Pancreas (tissue), 10 donors: ENCODE measurements around the gene OR6P1. TPM values are rescaled to one million over a fixed set of nuclear protein-coding genes. Genes with fewer than 3 reads are reported as not detected.

Experiments
- ATAC-seq, 4 donors: fragments of 200-7000 bp; cut with Tn5 transposase; one replicate each; pipeline versions ENCODE4 v1.8.0 to v1.9.1; 2020; ENCODE audit warnings: mild to moderate bottlenecking in 4 of 4, moderate library complexity in 4 of 4
- DNase-seq, 6 donors: peaks; one replicate each; pipeline ENCODE4 v3.0.0-alpha.2; 2020
- FAIRE-seq: peaks from 2 replicates; lab custom pipeline; 2012; peaks lifted over from hg19 to GRCh38; lab: Jason Lieb, UNC
- H3K27ac ChIP-seq, 4 donors: fragments of 200-600 bp; sonication (generic); 1 replicate in 3 of 4; 2 replicates in 1 of 4; pipeline versions ENCODE4 v1.5.0 to v1.8.0; 2020
- H3K27me3 ChIP-seq, 4 donors: fragments of 200-600 bp; one replicate each; pipeline ENCODE4 v1.8.0; 2021
- H3K36me3 ChIP-seq, 3 donors: fragments of 200-600 bp; sonication (generic) in 1 of 3; one replicate each; pipeline versions ENCODE4 v1.5.0 to v1.8.0; 2020 to 2021
- H3K4me1 ChIP-seq, 3 donors: fragments of 200-600 bp; one replicate each; pipeline ENCODE4 v1.8.0; 2021
- H3K4me3 ChIP-seq, 4 donors: fragments of 200-600 bp; sonication (generic) in 2 of 4; one replicate each; pipeline versions ENCODE4 v1.5.0 to v1.8.0; 2020 to 2021
- H3K9me3 ChIP-seq, 4 donors: fragments of 200-600 bp; one replicate each; pipeline ENCODE4 v1.8.0; 2021
- CTCF ChIP-seq, 4 donors: fragments of 200-600 bp; sonication (generic) in 3 of 4; IDR thresholded peaks; one replicate each; pipeline versions ENCODE4 v1.5.0 to v1.8.0; 2021; ENCODE audit warnings: antibody characterized with exemption in 4 of 4
- WGBS, 2 donors: extraction: QIAGEN DNeasy Blood & Tissue Kit; methylation state at CpG; one replicate each; pipeline ENCODE4 v1.1.7; 2013; 5-methylcytosine and 5-hydroxymethylcytosine counted together
- intact Hi-C, 3 donors: fragments of 100-400 bp; cut with DNase I; formaldehyde crosslinking; loops; one replicate each; pipeline versions ENCODE4 v1.11.1 to v1.14.2; 2022
- polyA plus RNA-seq, 2 donors: library from polyadenylated mRNA; stranded (reverse); fragments of 200-250 nt; gene quantifications; one replicate each; pipeline ENCODE4 v1.2.3, GENCODE V29; 2013
- total RNA-seq, 6 donors: library from RNA; stranded (reverse); fragmentation: NEBNext Ultra II Directional in 4 of 6; extraction: Animal tissue kit (Norgen Biotek cat#: 25700) in 4 of 6; gene quantifications; one replicate each; pipeline versions ENCODE4 v1.2.1 to v1.2.4, GENCODE V29; 2021 to 2023
- donor health status: healthy with polysubstance abuse.
- donor health status: DM: no; HTN: no; CAD: no; lungs with moderate emphysema.
- donor health status: DM: no; HTN: no; CAD: no.
- donor health status: control.
- donor health status: control.
- donor health status: Bipolar disorder and iron deficiency.
- donor health status: DM: yes; HTN: yes; CAD: no.
- donor health status: DM: no; HTN: no; CAD: no.
- donor health status: DM: no; HTN: no; CAD: no.
- donor health status: DM: yes; HTN: yes; CAD: no.

The OR6P1 gene
- total and polyA plus RNA-seq, 8 donors: not detected

- ATAC-seq (no peak), DNase-seq (no peak), FAIRE-seq (no peak)
- H3K27ac ChIP-seq: no peak overlapping the region
- no peaks in the 10 kb centered on the region for H3K36me3 ChIP-seq
- H3K9me3 ChIP-seq: peaks cover 0 to 6% (median 0%) of the 10 kb centered on the region in 4 donors
- no peak for TF ChIP-seq CTCF (IDR thresholded peaks at IDR 0.05)
- intact Hi-C loops: no loop called here
- H3K4me1 ChIP-seq: no peaks in the 10 kb centered on the region
- 35 to 88% methylated on average over 2 of the region's 2 CpGs for WGBS, 2 donors
- H3K4me3 ChIP-seq: no peak overlapping the region
- no peaks in the 10 kb centered on the region for H3K27me3 ChIP-seq
These were observed 30.4 kb upstream of the OR6P1 start for GRCh38 chr1:158600735-158601134.

DNA sequence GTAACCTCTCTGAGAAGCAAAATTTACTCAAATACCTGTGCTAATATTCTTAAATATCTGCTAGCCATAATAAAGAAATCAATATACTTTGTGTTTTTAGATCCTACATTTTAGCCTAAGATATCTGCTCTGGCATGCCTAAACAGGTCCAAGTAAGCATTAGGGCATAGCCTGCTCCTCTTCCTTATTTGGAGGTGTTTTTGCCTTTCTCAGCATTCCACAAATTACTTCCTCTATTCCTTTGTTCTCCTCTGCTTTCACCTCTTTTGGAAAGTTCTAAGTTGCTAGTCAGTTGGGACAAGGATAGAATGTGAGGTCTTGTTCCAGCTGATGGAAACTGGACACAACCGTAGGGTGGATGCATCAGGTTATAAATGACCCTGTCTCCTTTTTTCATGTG is 16.6 kb upstream of the OR6P1 start:
- Histone ChIP-seq H3K4me1 (no peaks in the 10 kb centered on the region), H3K9me3 (no peaks in the 10 kb centered on the region), H3K27me3 (no peaks in the 10 kb centered on the region), H3K27ac (no peak overlapping the region), H3K4me3 (no peak overlapping the region), H3K36me3 (no peaks in the 10 kb centered on the region)
- WGBS, 2 donors: 58 to 75% methylated on average over 1 of the region's 1 CpG
- TF ChIP-seq CTCF (IDR thresholded peaks at IDR 0.05): no peak
- intact Hi-C loops: no loop called here
- ATAC-seq (no peak), DNase-seq (no peak), FAIRE-seq (no peak)

DNA sequence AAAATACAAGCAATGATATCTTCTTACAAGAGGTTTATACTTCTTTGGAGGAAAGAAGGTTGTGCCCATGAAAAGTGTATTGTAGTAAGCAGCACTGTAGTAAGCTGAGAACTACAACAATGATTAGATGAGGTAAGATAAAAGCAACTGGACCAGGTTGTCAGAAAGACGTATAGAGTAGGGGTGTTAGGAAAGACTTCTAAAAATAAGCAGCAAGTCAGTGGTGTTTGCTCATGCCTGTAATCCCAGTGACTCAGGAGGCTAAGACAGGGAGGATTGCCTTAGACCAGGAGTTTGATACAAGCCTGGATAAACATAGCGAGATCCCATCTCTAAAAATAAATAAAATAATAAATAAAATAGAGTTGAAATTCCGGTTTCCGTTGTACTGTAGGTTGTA is 13.6 kb upstream of the OR6P1 start:
- intact Hi-C loops: no loop called here
- 45 to 55% methylated on average over 4 of the region's 4 CpGs for WGBS, 2 donors

GRCh38 chr1:158579733-158580132 is 9.4 kb upstream of the OR6P1 start, which contains the start of gene OR10X1:
TSS of gene OR10X1 (minus strand) at chr1:158579899. CDS start at chr1:158579899, 0 bp downstream.
- no peak for ATAC-seq
- no peak within 1 kb of the TSS for H3K4me3 ChIP-seq
- no peak within 1 kb of the TSS for H3K27ac ChIP-seq
- no peaks in the 10 kb centered on the region for H3K9me3 ChIP-seq
- FAIRE-seq: no peak
- no peaks in the 10 kb centered on the region for H3K4me1 ChIP-seq
- DNase-seq: no peak
- intact Hi-C loops: no loop called here
- peaks cover 0 to 5% (median 2%) of the 10 kb centered on the region in 4 donors for H3K27me3 ChIP-seq
- TF ChIP-seq CTCF (IDR thresholded peaks at IDR 0.05): no peak
- H3K36me3 ChIP-seq: no peaks in the 10 kb centered on the region
- 34 to 52% methylated on average over 1 of the region's 1 CpG for WGBS, 2 donors

More for the DNA sequence above, 13.6 kb upstream of the OR6P1 start:
- Histone ChIP-seq H3K4me3 (no peak overlapping the region), H3K4me1 (no peaks in the 10 kb centered on the region), H3K27ac (no peak overlapping the region), H3K27me3 (no peaks in the 10 kb centered on the region), H3K36me3 (no peaks in the 10 kb centered on the region), H3K9me3 (no peaks in the 10 kb centered on the region)
- DNase-seq: no peak
- ATAC-seq: no peak
- FAIRE-seq: no peak
- no peak for TF ChIP-seq CTCF (IDR thresholded peaks at IDR 0.05)

GRCh38 chr1:158577561-158577960 is 7.2 kb upstream of the OR6P1 start:
- FAIRE-seq: no peak
- ATAC-seq: no peak
- intact Hi-C loops: no loop called here

More at GRCh38 chr1:158577561-158577960, 7.2 kb upstream of the OR6P1 start:
- Histone ChIP-seq H3K4me1 (no peaks in the 10 kb centered on the region), H3K9me3 (no peaks in the 10 kb centered on the region), H3K36me3 (no peaks in the 10 kb centered on the region), H3K27me3 (peaks cover 0 to 5% (median 2%) of the 10 kb centered on the region in 4 donors), H3K27ac (no peak overlapping the region), H3K4me3 (no peak overlapping the region)
- WGBS, 2 donors: 71 to 78% methylated on average over 3 of the region's 3 CpGs
- DNase-seq: no peak
- no peak for TF ChIP-seq CTCF (IDR thresholded peaks at IDR 0.05)
